ENCODE results near the gene BRCC3. TPM values are rescaled to one million over a fixed set of nuclear protein-coding genes. Genes with fewer than 3 reads are reported as not detected.

Gene BRCC3
- polyA plus RNA-seq, 1 donor from 2014 or later = 28.1 TPM

- no peak overlapping the region for H3K27ac ChIP-seq (ENCODE audit: low read length)
- H3K27me3 ChIP-seq (ENCODE audit: insufficient read depth, low read depth, low read length) = no peaks in the 10 kb centered on the region
- H3K79me2 ChIP-seq (replicated peaks; ENCODE audit: insufficient read depth, low read length) = peaks cover 3% of the 10 kb centered on the region
- no peaks in the 10 kb centered on the region for H3K9me2 ChIP-seq (ENCODE audit: insufficient read depth, low read length)
- H3F3A ChIP-seq (ENCODE audit: insufficient read depth, low read length, poor library complexity, severe bottlenecking) = no peaks in the 10 kb centered on the region
- no peaks in the 10 kb centered on the region for H4K20me1 ChIP-seq (ENCODE audit: insufficient read depth)
- no peaks in the 10 kb centered on the region for H3K36me3 ChIP-seq (ENCODE audit: insufficient read depth, low read length)
- peak overlapping the region; percentile 71 for H3K4me3 ChIP-seq (ENCODE audit: low read length)
- H3K9ac ChIP-seq (ENCODE audit: low read length) = peak overlapping the region; percentile 55
- H3K9me3 ChIP-seq (ENCODE audit: low read length) = no peaks in the 10 kb centered on the region
- no peak for TF ChIP-seq EP300 (conservative IDR thresholded peaks at IDR 0.05; ENCODE audit: poor library complexity, severe bottlenecking)
- TF ChIP-seq REST (IDR thresholded peaks at IDR 0.05; ENCODE audit: borderline replicate concordance) = no peak
- TF ChIP-seq POLR2AphosphoS5 (IDR thresholded peaks at IDR 0.05) = no peak
- no peak for TF ChIP-seq MXI1 (conservative IDR thresholded peaks at IDR 0.05; ENCODE audit: poor library complexity, severe bottlenecking)
- no peak for TF ChIP-seq CTCF (IDR thresholded peaks at IDR 0.05; ENCODE audit: poor library complexity, severe bottlenecking)
- TF ChIP-seq EZH2 (IDR thresholded peaks at IDR 0.05; ENCODE audit: borderline replicate concordance, insufficient read depth, low read length, poor library complexity, severe bottlenecking) = no peak
- no peak for TF ChIP-seq TAF1 (IDR thresholded peaks at IDR 0.05; ENCODE audit: low read depth)
- no peak for TF ChIP-seq SMC3 (conservative IDR thresholded peaks at IDR 0.05; ENCODE audit: poor library complexity)
- TF ChIP-seq RAD21 (conservative IDR thresholded peaks at IDR 0.05) = no peak
- H3K4me2 ChIP-seq (ENCODE audit: low read length) = peak overlapping the region; percentile 76
- no peak overlapping the region for H2AFZ ChIP-seq (ENCODE audit: low read depth, low read length)
Measured at GRCh38 chrX:155070663-155070974, 689 bp upstream of the BRCC3 start.

GRCh38 chrX:155071694-155072280 is 479 bp downstream of the BRCC3 start:
- Histone ChIP-seq H3K27me3 (ENCODE audit: insufficient read depth, low read depth, low read length) (no peaks in the 10 kb centered on the region), H2AFZ (ENCODE audit: low read depth, low read length) (peak overlapping the region; percentile 69), H3K9me3 (ENCODE audit: low read length) (no peaks in the 10 kb centered on the region), H3F3A (ENCODE audit: insufficient read depth, low read length, poor library complexity, severe bottlenecking) (no peaks in the 10 kb centered on the region), H4K20me1 (ENCODE audit: insufficient read depth) (no peaks in the 10 kb centered on the region), H3K9ac (ENCODE audit: low read length) (peak overlapping the region; percentile 75), H3K27ac (ENCODE audit: low read length) (peak overlapping the region; percentile 71), H3K4me2 (ENCODE audit: low read length) (no peak overlapping the region), H3K4me3 (ENCODE audit: low read length) (peak overlapping the region; percentile 76), H3K9me2 (ENCODE audit: insufficient read depth, low read length) (no peaks in the 10 kb centered on the region), H3K79me2 (replicated peaks; ENCODE audit: insufficient read depth, low read length) (peaks cover 3% of the 10 kb centered on the region), H3K36me3 (ENCODE audit: insufficient read depth, low read length) (no peaks in the 10 kb centered on the region)
- TF ChIP-seq CTCF (IDR thresholded peaks at IDR 0.05; ENCODE audit: poor library complexity, severe bottlenecking) (no peak), MXI1 (conservative IDR thresholded peaks at IDR 0.05; ENCODE audit: poor library complexity, severe bottlenecking) (peak; percentile 2)
